Loucy (cell line): ENCODE measurements around the gene FBXO44.

ENCODE experiments used
- H2AFZ ChIP-seq: fragments of 200-600 bp; sonication (generic); 2 replicates; pipeline ENCODE4 v1.6.0; 2016; ENCODE audit warnings: antibody characterized with exemption, mild to moderate bottlenecking, low read length, moderate library complexity
- H3F3A ChIP-seq: fragments of 200-600 bp; 2 replicates; pipeline ENCODE4 v1.6.0; 2016; ENCODE audit warnings: antibody characterized with exemption, low read depth, mild to moderate bottlenecking
- H3K27me3 ChIP-seq: fragments of 200-600 bp; sonication (generic); 2 replicates; pipeline ENCODE4 v1.6.1; 2014; ENCODE audit warnings: low read length, mild to moderate bottlenecking; ENCODE audit not compliant: insufficient read depth, poor library complexity, severe bottlenecking
- H3K36me3 ChIP-seq: fragments of 200-600 bp; sonication (generic); 2 replicates; pipeline ENCODE4 v1.6.1; 2016; ENCODE audit warnings: low read length; ENCODE audit not compliant: insufficient read depth
- H3K4me1 ChIP-seq: fragments of 200-600 bp; sonication (generic); 2 replicates; pipeline ENCODE4 v1.5.1; 2014; ENCODE audit warnings: low read length, mild to moderate bottlenecking; ENCODE audit not compliant: insufficient read depth, poor library complexity, severe bottlenecking
- H3K4me2 ChIP-seq: fragments of 200-600 bp; sonication (generic); 2 replicates; pipeline ENCODE4 v1.6.0; 2014; ENCODE audit warnings: antibody characterized with exemption, low read length, low read depth, mild to moderate bottlenecking; ENCODE audit not compliant: poor library complexity, severe bottlenecking
- H3K4me3 ChIP-seq: fragments of 200-600 bp; sonication (generic); 2 replicates; pipeline ENCODE4 v1.5.1; 2014; ENCODE audit warnings: low read length, mild to moderate bottlenecking, mixed read lengths; ENCODE audit not compliant: poor library complexity, severe bottlenecking
- H3K79me2 ChIP-seq: fragments of 200-600 bp; sonication (generic); 2 replicates; pipeline ENCODE4 v1.6.1; 2014; ENCODE audit warnings: low read length; ENCODE audit not compliant: insufficient read depth
- H3K9ac ChIP-seq: fragments of 200-600 bp; sonication (generic); 2 replicates; pipeline ENCODE4 v1.6.0; 2014; ENCODE audit warnings: mild to moderate bottlenecking, low read depth, low read length, moderate library complexity; ENCODE audit not compliant: poor library complexity, severe bottlenecking
- H3K9me2 ChIP-seq: fragments of 200-600 bp; sonication (generic); replicated peaks from 2 replicates; pipeline ENCODE4 v1.6.1; 2016; ENCODE audit warnings: low read depth, low read length, mixed read lengths
- H3K9me3 ChIP-seq: fragments of 200-600 bp; sonication (generic); 2 replicates; pipeline ENCODE4 v1.6.1; 2014; ENCODE audit warnings: mild to moderate bottlenecking, antibody characterized with exemption, low read length, low read depth; ENCODE audit not compliant: insufficient read depth
- H4K20me1 ChIP-seq: fragments of 200-600 bp; sonication (generic); 2 replicates; pipeline ENCODE4 v1.6.0; 2014; ENCODE audit warnings: antibody characterized with exemption, low read length, mild to moderate bottlenecking; ENCODE audit not compliant: insufficient read depth, poor library complexity, severe bottlenecking
- CTCF ChIP-seq: fragments of 200-600 bp; sonication (generic); conservative IDR thresholded peaks from 2 replicates; pipeline ENCODE4 v1.5.1; 2014; ENCODE audit warnings: mild to moderate bottlenecking, antibody characterized with exemption, low read length
- EZH2phosphoT487 ChIP-seq: fragments of 200-600 bp; IDR thresholded peaks from 2 replicates; pipeline ENCODE4 v1.6.1; 2018; ENCODE audit warnings: antibody characterized with exemption, mild to moderate bottlenecking, moderate library complexity, borderline replicate concordance

FBXO44 gene

GRCh38 chr1:11658542-11658941, 3.9 kb downstream of the FBXO44 start:
- H3K9me3 ChIP-seq: no peaks in the 10 kb centered on the region
- no peaks in the 10 kb centered on the region for H4K20me1 ChIP-seq
- H3K79me2 ChIP-seq: no peaks in the 10 kb centered on the region
- H3K9me2 ChIP-seq: no peaks in the 10 kb centered on the region
- H3K4me2 ChIP-seq: no peak overlapping the region
- H3K9ac ChIP-seq: no peak overlapping the region
- no peaks in the 10 kb centered on the region for H3K27me3 ChIP-seq
- no peaks in the 10 kb centered on the region; the same call in 1 of the 2 replicates for H3F3A ChIP-seq
- no peaks in the 10 kb centered on the region for H3K36me3 ChIP-seq
- H2AFZ ChIP-seq: no peak overlapping the region
- peaks cover 10% of the 10 kb centered on the region for H3K4me1 ChIP-seq
- no peak overlapping the region for H3K4me3 ChIP-seq
- TF ChIP-seq EZH2phosphoT487 (no peak), CTCF (no peak)

GRCh38 chr1:11659748-11660147, 5.1 kb downstream of the FBXO44 start:
- Histone ChIP-seq H3K4me1 (peaks cover 10% of the 10 kb centered on the region), H2AFZ (no peak overlapping the region), H3K79me2 (no peaks in the 10 kb centered on the region), H3K4me3 (no peak overlapping the region), H3K27me3 (no peaks in the 10 kb centered on the region), H3K9ac (no peak overlapping the region), H3K4me2 (no peak overlapping the region), H4K20me1 (no peaks in the 10 kb centered on the region), H3K9me2 (no peaks in the 10 kb centered on the region), H3F3A (no peaks in the 10 kb centered on the region; the same call in 1 of the 2 replicates), H3K36me3 (no peaks in the 10 kb centered on the region), H3K9me3 (no peaks in the 10 kb centered on the region)
- no peak for TF ChIP-seq EZH2phosphoT487
- TF ChIP-seq CTCF: no peak

GRCh38 chr1:11661103-11661502, 6.4 kb downstream of the FBXO44 start:
- H3K36me3 ChIP-seq: no peaks in the 10 kb centered on the region
- H3K4me3 ChIP-seq: no peak overlapping the region
- TF ChIP-seq CTCF: no peak
- TF ChIP-seq EZH2phosphoT487: no peak
- no peaks in the 10 kb centered on the region for H3K27me3 ChIP-seq
- H4K20me1 ChIP-seq: no peaks in the 10 kb centered on the region
- no peak overlapping the region for H3K4me2 ChIP-seq
- no peak overlapping the region for H2AFZ ChIP-seq
- no peaks in the 10 kb centered on the region; the same call in 1 of the 2 replicates for H3F3A ChIP-seq
- no peaks in the 10 kb centered on the region for H3K79me2 ChIP-seq
- no peaks in the 10 kb centered on the region for H3K9me3 ChIP-seq
- H3K4me1 ChIP-seq: peaks cover 6% of the 10 kb centered on the region
- no peaks in the 10 kb centered on the region for H3K9me2 ChIP-seq
- H3K9ac ChIP-seq: no peak overlapping the region
